K562 (cell line): ENCODE results near the gene ATF6B. TPM values are rescaled to one million over a fixed set of nuclear protein-coding genes. Genes with fewer than 3 reads are reported as not detected.
A peak's percentile ranks its signal among the peaks of the same experiment; 100 is the strongest.

ENCODE experiments used
- ARHGAP35 ChIP-seq: fragments of 450-650 bp; IDR thresholded peaks from 2 replicates; pipeline ENCODE4 v1.6.1; 2018; ENCODE audit not compliant: partially characterized antibody
- ATF1 ChIP-seq, 2 experiments: fragments of 450-650 bp in 1 of 2; IDR thresholded peaks; 2 replicates each; pipeline ENCODE4 v1.6.1; 2016; ENCODE audit warnings: missing compliant biosample characterization in 1 of 2, missing genetic modification characterization in 1 of 2
- ATF3 ChIP-seq, 2 experiments: fragments of 450-650 bp in 1 of 2; sonication (generic) in 1 of 2; formaldehyde crosslinking in 1 of 2; IDR thresholded peaks in 1 of 2; conservative IDR thresholded peaks in 1 of 2; 2 replicates each; pipeline versions ENCODE4 v1.6.1 to v1.8.1; 2016 to 2023; ENCODE audit warnings: mild to moderate bottlenecking in 2 of 2, moderate library complexity in 2 of 2, inconsistent platforms in 1 of 2, missing genetic modification reagents in 1 of 2
- ETV5 ChIP-seq: sonication (generic); formaldehyde crosslinking; IDR thresholded peaks from 2 replicates; pipeline ENCODE4 v1.4.0; 2020; ENCODE audit warnings: low read depth, mild to moderate bottlenecking, missing genetic modification reagents
- FOXK2 ChIP-seq, 2 experiments: fragments of 450-650 bp; IDR thresholded peaks in 1 of 2; conservative IDR thresholded peaks in 1 of 2; 2 replicates each; pipeline ENCODE4 v1.6.1; 2016; ENCODE audit warnings: low read depth in 2 of 2, mild to moderate bottlenecking in 1 of 2
- FOXP1 ChIP-seq: sonication (generic); formaldehyde crosslinking; IDR thresholded peaks from 2 replicates; pipeline ENCODE4 v1.8.0; 2022; ENCODE audit warnings: mild to moderate bottlenecking, missing genetic modification reagents
- HIVEP1 ChIP-seq: fragments of 250-450 bp; sonication (Bioruptor Pico); IDR thresholded peaks from 2 replicates; pipeline ENCODE4 v1.4.0; 2020; ENCODE audit warnings: mild to moderate bottlenecking
- JUN ChIP-seq, 2 experiments: sonication (generic) in 1 of 2; formaldehyde crosslinking in 1 of 2; IDR thresholded peaks; 2 replicates each; pipeline versions ENCODE4 v1.6.1 to v1.8.0; 2012 to 2022; ENCODE audit warnings: borderline replicate concordance in 2 of 2, mild to moderate bottlenecking in 2 of 2, improper control_type of control experiment in 1 of 2, low read depth in 1 of 2, low read length in 1 of 2, missing genetic modification reagents in 1 of 2
- MLLT1 ChIP-seq, 2 experiments: fragments of 450-650 bp; IDR thresholded peaks; 2 replicates each; pipeline ENCODE4 v1.6.1; 2016
- NR4A1 ChIP-seq, 2 experiments: fragments of 250-450 bp in 1 of 2; fragments of 450-650 bp in 1 of 2; sonication (Bioruptor Pico) in 1 of 2; IDR thresholded peaks; 2 replicates each; pipeline versions ENCODE4 v1.4.0 to v1.6.1; 2016 to 2020; ENCODE audit warnings: mild to moderate bottlenecking in 2 of 2, missing compliant biosample characterization in 1 of 2, missing genetic modification characterization in 1 of 2, moderate library complexity in 1 of 2
- RBFOX2 ChIP-seq: fragments of 200-400 bp; formaldehyde crosslinking; IDR thresholded peaks from 2 replicates; pipeline ENCODE4 v1.6.1; 2017; ENCODE audit warnings: low read depth, mild to moderate bottlenecking, low read length, moderate library complexity
- SNIP1 ChIP-seq: fragments of 450-650 bp; IDR thresholded peaks from 2 replicates; pipeline ENCODE4 v1.7.1; 2017; ENCODE audit warnings: low read depth, mild to moderate bottlenecking
- TEAD1 ChIP-seq, 2 experiments: fragments of 450-650 bp in 1 of 2; sonication (generic) in 1 of 2; formaldehyde crosslinking; IDR thresholded peaks; 2 replicates each; pipeline versions ENCODE4 v1.4.0 to v1.8.0; 2020 to 2022; ENCODE audit warnings: mild to moderate bottlenecking in 2 of 2, missing genetic modification reagents in 1 of 2
- THRAP3 ChIP-seq: fragments of 450-650 bp; IDR thresholded peaks from 2 replicates; pipeline ENCODE4 v1.6.1; 2016; ENCODE audit warnings: mild to moderate bottlenecking, inconsistent platforms, borderline replicate concordance
- TOE1 ChIP-seq, 2 experiments: fragments of 450-650 bp in 1 of 2; sonication (generic) in 1 of 2; formaldehyde crosslinking in 1 of 2; IDR thresholded peaks; 2 replicates each; pipeline versions ENCODE4 v1.7.1 to v1.8.0; 2016 to 2022; ENCODE audit warnings: borderline replicate concordance in 2 of 2, mild to moderate bottlenecking in 2 of 2, antibody characterized with exemption in 1 of 2, inconsistent platforms in 1 of 2, low read depth in 1 of 2, missing genetic modification reagents in 1 of 2, moderate library complexity in 1 of 2
- TRIM24 ChIP-seq, 2 experiments: fragments of 450-650 bp; IDR thresholded peaks; 2 replicates each; pipeline ENCODE4 v1.6.1; 2016
- YY1 ChIP-seq, 3 experiments: IDR thresholded peaks; 2 replicates each; pipeline ENCODE4 v1.6.1; 2011; ENCODE audit warnings: low read length in 2 of 3, mild to moderate bottlenecking in 2 of 3, moderate library complexity in 2 of 3, borderline replicate concordance in 1 of 3, control low read depth in 1 of 3, low read depth in 1 of 3; ENCODE audit not compliant: insufficient read depth in 3 of 3, insufficient replicate concordance in 2 of 3, control insufficient read depth in 1 of 3, insufficient read length in 1 of 3; ENCODE audit errors: extremely low read depth in 1 of 3
- ZBTB26 ChIP-seq: fragments of 450-650 bp; formaldehyde crosslinking; IDR thresholded peaks from 2 replicates; pipeline ENCODE4 v1.4.0; 2022; ENCODE audit warnings: missing genetic modification characterization
- ZNF347 ChIP-seq: fragments of 450-650 bp; formaldehyde crosslinking; IDR thresholded peaks from 2 replicates; pipeline ENCODE4 v1.4.0; 2020; ENCODE audit warnings: low read depth, mild to moderate bottlenecking, moderate library complexity
- ZNF699 ChIP-seq: fragments of 250-450 bp; sonication (Bioruptor Pico); IDR thresholded peaks from 2 replicates; pipeline ENCODE4 v1.8.0; 2021; ENCODE audit warnings: mild to moderate bottlenecking, moderate library complexity; ENCODE audit not compliant: insufficient replicate concordance
- polyA plus RNA-seq, 8 experiments: library from polyadenylated mRNA; depleted of rRNA in 4 of 8; stranded (reverse) in 5 of 8; unstranded in 3 of 8; fragments of >200 nt; fragmentation: Nextera tagmentation in 2 of 8; fragmentation: Illumina TruSeq in 1 of 8; extraction: Ambion mirVana in 2 of 8; extraction: Trizol in 1 of 8; gene quantifications; 2 replicates each; pipeline versions ENCODE4 v1.2.1 to v1.2.3, GENCODE V29; 2011 to 2014; ENCODE audit warnings: inconsistent platforms in 1 of 8, missing spikeins in 1 of 8
- total RNA-seq, 7 experiments: library from RNA; depleted of rRNA in 6 of 7; stranded (reverse); fragments of >200 nt in 6 of 7; fragmentation: Illumina TruSeq in 2 of 7; extraction: Trizol in 2 of 7; gene quantifications; 2 replicates each; pipeline versions ENCODE4 v1.2.1 to v1.2.3, GENCODE V29; 2011 to 2021; ENCODE audit warnings: low replicate concordance in 1 of 7

The ATF6B gene
- total and polyA plus RNA-seq, 9 of the 15 experiments (the other 6 are each of a cell fraction or from before 2014, with no cell fraction given) = 20.7 to 131 (median 31.7) TPM

- TF ChIP-seq NR4A1 (CRISPR knock-in tag; IDR thresholded peaks at IDR 0.05) = no peak
- TF ChIP-seq NR4A1 (tag; IDR thresholded peaks at IDR 0.05) = no peak; the same call in 1 of the 2 replicates
- peak in 1 of 2 experiments; percentile 63; a peak in 3 of 4 replicates for TF ChIP-seq MLLT1 (IDR thresholded peaks at IDR 0.05)
- TF ChIP-seq FOXK2 (conservative IDR thresholded peaks at IDR 0.05 in 1 of 2, IDR thresholded peaks at IDR 0.05 in 1 of 2; ENCODE audit: low read depth in 2 of 2) = peak in 1 of 2 experiments; percentile 81; a peak in 2 of 4 replicates
- no peak for TF ChIP-seq HIVEP1 (CRISPR knock-in tag)
- TF ChIP-seq ETV5 = peak; percentile 65; the same call in 1 of the 2 replicates
- TF ChIP-seq RBFOX2 = peak; percentile 60
- TF ChIP-seq JUN (IDR thresholded peaks at IDR 0.05; ENCODE audit: borderline replicate concordance, low read depth, low read length) = 0 out of 2 replicates have a peak, but pooled peaks have one; percentile 45
- TF ChIP-seq JUN (CRISPR knock-in tag; IDR thresholded peaks at IDR 0.05; ENCODE audit: borderline replicate concordance) = no peak
- no peak for TF ChIP-seq ZNF699 (CRISPR knock-in tag)
- 0 out of 2 replicates have a peak, but pooled peaks have one; percentile 18 for TF ChIP-seq ZNF347 (CRISPR knock-in tag)
- TF ChIP-seq TEAD1 (CRISPR knock-in tag; IDR thresholded peaks at IDR 0.05) = peak in 1 of 2 experiments; percentile 26; a peak in 1 of 4 replicates
- peak; percentile 75 for TF ChIP-seq ATF3 (IDR thresholded peaks at IDR 0.05)
- TF ChIP-seq ATF3 (CRISPR knock-in tag; conservative IDR thresholded peaks at IDR 0.05) = no peak
- TF ChIP-seq FOXP1 (CRISPR knock-in tag) = no peak
- TF ChIP-seq SNIP1 = no peak
- TF ChIP-seq TOE1 (IDR thresholded peaks at IDR 0.05; ENCODE audit: borderline replicate concordance) = 0 out of 2 replicates have a peak, but pooled peaks have one; percentile 23
- TF ChIP-seq TOE1 (CRISPR knock-in tag; IDR thresholded peaks at IDR 0.05; ENCODE audit: borderline replicate concordance, low read depth) = no peak
- no peak for TF ChIP-seq ATF1 (CRISPR knock-in tag; IDR thresholded peaks at IDR 0.05)
- TF ChIP-seq ATF1 (tag; IDR thresholded peaks at IDR 0.05) = no peak
- no peak for TF ChIP-seq ARHGAP35
- peak in 1 of 2 experiments; percentile 42; a peak in 1 of 4 replicates for TF ChIP-seq TRIM24 (IDR thresholded peaks at IDR 0.05)
- TF ChIP-seq YY1 (IDR thresholded peaks at IDR 0.05; ENCODE audit: borderline replicate concordance in 1 of 3, control insufficient read depth in 1 of 3, extremely low read depth in 1 of 3, insufficient read depth in 3 of 3, insufficient read length in 1 of 3, insufficient replicate concordance in 2 of 3, low read depth in 1 of 3, low read length in 2 of 3) = peak in 1 of 3 experiments; percentile 49
- peak; percentile 88 for TF ChIP-seq ZBTB26 (CRISPR knock-in tag)
- TF ChIP-seq THRAP3 = peak; percentile 73; the same call in 1 of the 2 replicates
These were observed 41.0 kb upstream of the ATF6B start (continued) for GRCh38 chr6:32168807-32169591.
